ENCODE results near the gene CPLX3.

The CPLX3 gene

DNA sequence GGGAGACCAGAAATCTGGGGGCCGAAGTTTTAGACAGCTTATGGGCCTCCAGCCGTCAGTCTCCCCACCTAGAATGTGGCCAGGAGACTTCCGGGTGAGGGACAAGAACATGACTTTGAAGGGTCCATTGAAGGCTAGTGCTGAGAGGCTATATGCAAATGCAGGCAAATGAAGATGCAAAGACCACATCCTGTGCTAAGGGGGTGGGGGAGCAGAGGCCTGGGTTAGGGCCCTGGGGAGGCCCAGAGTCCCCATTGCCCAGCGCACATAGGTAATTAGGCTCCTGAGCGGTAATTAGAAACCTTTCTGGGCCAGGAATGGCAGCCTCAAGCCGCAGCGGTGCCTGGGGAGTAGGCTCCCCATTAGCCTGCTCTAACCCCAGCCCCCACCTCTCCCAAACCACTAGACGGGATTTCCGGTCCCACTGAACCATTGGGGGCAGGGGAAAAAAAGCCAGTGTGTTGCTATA is 37.7 kb upstream of the CPLX3 start:
- no peak for DNase-seq

DNA sequence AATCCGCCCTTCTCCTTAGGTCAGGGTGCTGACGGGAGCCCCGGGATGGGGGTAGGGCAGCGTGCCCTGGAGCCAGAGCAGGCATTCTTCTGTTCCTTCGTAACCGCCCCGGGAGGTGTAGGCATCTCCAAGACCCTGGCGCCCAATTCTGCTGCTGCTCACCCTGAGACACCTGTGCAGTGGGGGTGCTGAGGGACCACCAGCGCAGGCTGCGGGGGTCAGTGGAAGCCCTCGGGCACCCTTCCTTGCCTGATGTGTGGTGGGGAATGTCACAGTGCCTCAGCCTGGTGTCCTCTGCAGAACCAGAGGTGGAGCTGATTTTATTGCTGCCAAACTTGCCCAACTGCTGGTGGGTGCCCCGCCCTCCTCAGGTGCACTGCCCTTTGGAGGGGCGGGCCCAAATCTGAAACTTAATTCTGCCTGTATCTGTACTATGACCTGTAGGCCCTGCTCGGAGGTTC is 37.2 kb upstream of the CPLX3 start:
- no peak for DNase-seq

DNA sequence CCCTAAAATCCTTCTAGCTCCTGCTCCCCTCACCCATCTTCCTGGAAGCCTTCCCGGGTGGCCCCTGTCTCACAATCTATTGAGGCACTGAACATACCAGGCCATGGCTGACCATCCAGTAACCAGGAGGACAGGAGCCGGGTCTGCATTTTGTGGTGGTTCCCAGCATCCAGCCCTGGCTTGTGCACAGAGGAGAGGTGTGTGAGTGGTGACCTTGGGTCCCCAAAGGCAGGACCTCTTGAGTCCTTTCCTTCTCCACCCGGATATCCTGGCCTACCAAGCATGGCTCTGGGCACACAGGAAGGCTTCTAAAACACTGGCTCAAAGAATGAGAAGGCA is 36.7 kb upstream of the CPLX3 start:
- DNase-seq = no peak

DNA sequence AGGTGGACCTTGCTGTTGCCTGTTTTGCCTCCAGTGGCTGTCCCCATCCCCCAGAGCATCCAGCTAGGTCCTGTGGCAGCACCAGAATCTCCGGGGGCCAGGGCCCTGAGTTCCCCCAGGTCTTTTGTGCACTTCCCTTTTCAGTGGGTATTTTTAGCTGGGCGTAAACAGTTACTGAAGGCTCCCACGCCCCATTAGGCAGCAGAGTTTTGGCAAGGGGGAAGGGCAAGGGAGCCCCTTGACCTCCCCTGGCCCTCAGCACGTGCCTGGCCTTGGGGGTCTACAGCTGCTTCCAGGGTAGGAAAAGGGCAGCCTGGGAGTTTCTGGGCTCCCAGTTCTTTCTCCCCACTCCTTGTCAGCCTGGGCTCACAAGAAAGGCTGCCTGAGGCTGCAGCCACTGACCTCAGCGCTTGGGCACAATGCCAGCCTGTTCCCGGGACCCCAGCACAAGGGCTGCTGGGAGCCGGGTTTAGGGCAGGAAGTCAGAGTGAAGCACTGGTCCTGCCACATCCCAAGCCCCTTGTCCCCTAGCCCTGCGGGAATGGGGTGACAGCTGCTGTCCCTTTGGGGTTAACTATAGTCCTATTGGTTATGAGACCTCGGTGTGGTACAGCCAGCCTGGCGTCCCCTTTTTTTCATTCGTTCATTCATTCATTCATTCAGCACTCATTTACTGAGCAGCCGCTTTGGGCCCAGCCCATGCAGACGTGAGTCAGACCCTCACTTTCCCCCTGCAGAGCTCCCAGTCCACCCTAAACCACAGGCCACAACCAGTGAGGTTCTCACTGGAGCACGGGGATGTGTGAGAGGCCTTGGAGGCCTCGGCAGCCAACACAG is 36.1 kb upstream of the CPLX3 start:
- no peak for DNase-seq

DNA sequence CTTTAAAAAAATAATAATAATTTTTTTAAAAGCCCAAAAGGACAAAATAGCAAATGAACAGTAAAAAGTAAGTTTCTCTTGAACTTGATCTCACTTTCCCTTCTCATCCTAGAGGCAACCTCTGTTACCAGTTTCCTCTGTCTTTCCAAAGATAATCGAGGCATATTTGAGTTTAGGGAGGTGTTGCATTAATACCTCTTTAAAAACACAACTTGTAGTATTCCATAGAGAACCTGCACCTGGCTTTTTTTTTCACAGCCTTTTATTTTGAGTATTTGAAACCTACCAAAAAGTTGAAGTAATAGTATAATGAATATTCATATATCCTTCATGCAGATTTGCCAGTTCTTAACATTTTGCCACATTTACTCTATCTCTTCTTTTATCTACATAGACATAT is 35.4 kb upstream of the CPLX3 start:
- DNase-seq = no peak

DNA sequence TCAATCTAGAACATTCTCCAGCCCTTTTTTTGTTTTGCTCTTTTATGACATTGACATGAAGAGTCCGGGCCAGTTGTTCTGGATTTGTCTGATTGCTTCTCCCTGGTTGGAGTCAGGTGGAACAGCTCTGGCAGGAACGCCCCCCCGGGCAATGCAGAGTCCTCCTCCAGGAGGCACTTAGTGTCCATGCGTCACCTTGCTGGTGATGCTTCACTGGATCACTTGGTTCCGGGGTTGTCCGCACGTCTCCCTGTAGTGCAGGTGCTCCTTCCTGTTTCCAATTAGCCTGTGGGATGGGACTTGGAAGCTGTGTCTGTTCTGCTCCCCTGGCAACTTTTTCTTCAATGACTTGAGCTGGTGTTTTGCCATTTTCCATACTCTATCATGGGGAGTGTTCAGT is 34.8 kb upstream of the CPLX3 start:
- DNase-seq = no peak

DNA sequence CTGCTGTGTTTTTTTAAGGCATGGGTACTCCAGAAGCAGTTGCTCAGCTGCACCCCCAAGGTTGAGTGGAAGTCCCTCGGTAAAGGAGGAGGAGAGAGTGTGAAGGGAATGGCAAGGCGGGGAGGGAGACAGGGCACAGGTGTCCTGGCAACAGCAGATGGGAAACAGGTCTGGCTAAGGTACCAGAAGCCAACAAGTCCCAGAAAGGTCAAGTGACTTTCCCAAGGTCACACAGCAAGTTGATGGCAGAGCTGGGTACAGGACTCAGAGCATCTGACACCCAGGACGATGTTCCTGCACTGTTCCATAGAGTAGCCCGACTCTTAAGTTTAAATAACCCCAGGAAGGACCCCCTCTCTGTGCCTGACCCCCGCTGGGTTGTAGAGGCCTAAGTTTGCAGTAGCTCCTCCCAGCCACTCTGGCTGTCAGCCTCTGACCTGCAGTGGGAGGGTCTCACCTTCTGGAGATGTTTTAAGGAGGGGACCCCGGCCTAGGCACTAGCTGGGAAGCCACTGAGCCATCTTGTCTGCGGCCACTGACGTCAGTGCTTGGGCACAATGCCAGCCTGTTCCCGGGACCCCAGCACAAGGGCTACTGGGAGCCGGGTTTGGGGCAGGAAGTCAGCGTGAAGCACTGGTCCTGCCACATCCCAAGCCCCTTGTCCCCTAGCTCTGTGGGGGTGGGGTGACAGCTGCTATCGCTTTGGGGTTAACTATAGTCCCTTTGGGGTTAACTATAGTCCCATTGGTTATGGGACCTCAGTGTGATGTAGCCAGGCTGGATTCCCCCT is 34.0 kb upstream of the CPLX3 start:
- DNase-seq = no peak

DNA sequence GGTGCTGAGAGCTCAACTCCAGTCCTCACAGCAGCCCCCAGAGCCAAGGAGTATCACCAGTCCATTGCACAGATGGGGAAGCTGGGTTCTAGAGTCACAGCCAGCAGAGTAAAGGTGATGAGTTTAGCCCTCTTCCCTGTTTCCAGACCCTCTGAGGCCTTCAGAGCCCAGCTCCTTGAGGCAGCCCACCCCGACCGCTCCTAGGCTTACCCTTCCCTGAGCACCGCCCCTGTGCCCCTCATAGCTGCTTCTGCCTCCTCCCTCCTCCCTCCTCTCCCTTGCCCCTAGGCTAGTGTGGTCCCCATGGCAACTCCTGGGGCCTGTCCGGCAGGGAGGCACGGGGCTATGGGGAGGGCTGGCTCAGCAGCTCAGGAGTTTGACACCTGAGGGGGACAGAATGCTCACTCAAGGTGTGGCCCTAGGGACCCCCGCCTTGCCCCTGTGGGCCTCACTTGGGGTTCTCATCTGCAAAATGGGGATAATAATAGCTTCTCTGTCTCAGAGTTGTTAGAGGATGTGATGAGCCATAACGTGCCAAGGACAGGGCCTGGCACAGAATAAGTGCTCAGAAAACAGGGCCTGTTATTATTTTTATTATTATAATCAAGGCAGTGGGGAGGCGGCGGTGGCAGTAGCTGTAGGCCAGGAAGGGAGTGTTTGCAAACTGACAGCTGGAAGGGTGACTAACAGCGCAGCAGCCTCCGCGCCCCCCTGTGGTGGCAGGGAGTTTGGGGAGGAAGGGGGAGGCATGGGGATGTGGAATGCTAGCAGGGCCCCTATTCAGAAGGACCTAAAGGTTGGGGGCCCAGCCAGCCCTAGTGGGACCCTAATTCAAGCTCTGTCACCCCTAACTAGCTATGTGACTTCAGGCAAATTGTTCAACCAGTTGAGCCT is 33.0 kb upstream of the CPLX3 start:
- peak; percentile 67 for DNase-seq

DNA sequence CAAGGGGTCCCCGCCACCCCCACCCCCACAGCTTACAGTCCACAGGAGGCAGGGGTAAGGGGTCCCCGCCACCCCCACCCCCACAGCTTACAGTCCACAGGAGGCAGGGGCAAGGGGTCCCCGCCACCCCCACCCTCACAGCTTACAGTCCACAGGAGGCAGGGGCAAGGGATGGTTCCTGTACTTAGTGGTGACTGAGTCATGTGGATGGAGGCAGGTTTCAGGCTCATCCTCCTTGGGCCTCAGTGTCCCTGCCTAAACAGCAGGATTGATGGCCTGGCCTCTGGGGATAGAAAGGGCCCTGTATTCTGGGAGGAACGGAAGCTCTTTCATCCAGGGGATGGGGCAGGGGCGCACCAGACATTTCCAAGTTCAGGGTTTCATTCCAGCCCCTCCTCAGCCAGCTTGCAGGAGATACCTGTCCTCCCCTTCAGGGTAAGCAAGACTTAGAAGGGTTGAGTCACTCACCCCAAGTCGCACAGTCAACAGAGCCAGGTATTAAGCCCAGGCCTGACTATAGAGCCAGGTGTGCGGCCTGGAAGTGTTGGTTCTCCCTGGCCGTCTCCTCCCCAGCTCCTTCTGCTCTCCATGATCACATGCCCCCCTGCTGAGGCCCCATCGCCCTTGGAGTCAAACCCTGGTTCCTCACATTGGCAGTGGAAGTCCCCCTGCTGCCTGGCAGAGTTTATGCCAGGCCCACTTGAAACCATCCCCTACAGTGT is 32.0 kb upstream of the CPLX3 start:
- no peak for DNase-seq

DNA sequence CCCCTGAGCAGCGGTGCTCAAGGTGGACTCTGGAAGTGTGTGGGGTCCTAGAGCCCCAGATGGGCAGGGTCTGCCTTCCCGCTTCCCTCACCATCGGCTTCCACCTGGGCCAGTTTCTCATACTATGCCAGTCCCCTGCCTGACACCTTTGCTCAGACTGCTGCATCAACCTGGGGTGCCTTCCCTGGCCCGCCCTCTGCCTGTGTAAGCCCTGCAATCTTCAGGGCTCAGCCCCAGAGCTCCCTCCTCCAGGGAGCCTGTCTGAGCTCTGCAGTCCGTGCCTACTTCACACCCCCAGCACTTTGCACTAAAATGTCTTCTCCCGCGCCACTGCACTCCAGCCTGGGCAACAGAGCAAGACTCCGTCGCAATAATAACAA is 31.5 kb upstream of the CPLX3 start:
- DNase-seq = no peak

DNA sequence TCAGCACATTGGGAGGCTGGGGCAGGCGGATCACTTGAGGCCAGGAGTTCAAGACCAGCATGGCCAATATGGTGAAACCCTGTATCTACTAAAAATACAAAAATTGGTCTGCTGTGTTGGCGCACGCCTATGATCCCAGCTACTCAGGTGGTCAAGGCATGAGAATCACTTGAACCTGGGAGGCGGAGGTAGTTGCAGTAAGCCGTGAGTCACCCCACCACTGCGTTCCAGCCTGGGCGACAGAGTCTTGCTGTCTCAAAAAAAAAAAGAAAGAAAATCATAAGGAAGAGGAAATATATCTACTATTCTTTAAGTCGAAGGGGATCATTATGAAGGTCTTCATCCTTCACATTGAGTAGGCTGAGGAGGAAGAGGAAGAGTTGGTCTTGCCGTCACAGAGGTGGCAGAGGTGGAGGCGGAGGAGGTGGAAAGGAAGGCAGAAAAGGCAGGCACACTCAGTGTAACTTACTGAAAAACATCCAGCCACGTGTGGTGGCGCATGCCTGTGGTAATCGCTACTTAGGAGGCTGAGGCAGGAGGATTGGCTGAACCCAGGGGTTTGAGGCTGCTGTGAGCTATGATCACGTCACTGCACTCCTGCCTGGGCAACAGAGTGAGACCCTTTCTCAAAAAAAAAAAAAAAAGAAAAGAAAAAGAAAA is 30.3 kb upstream of the CPLX3 start:
- no peak for DNase-seq

DNA sequence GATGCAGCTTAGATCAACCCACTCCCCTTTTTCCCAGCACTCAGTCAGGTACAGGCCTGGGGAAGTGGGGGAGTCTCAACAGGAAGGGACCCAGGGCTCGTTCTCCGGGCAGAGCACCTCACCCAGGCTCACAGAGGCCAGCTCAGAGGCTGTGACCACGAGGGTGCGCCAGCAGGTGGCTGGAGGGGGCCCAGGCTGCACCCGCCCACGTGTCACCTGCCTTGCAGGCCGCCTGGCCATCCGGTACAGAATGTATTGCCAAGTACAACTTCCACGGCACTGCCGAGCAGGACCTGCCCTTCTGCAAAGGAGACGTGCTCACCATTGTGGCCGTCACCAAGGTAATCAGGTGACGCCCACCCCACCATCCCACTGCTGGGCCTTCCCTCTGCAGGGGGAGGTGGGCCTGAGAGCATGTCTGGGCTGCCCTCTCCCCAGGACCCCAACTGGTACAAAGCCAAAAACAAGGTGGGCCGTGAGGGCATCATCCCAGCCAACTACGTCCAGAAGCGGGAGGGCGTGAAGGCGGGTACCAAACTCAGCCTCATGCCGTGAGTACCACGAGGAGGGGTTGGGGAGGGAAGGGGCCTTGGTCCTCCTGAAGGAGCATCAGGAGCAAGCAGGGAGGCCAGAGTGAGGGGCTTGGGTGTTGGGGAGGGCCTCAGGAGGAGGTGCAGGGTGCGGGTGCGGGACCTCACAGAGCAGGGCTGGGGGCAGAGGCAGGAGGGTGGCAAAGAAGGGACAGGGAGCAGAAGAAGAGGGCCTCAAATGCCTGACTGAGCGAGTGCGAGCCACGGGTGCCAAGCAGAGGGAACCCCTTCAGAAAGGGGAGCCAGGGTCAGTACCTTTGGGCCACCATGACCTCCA is 27.8 kb upstream of the CPLX3 start:
- no peak for DNase-seq

DNA sequence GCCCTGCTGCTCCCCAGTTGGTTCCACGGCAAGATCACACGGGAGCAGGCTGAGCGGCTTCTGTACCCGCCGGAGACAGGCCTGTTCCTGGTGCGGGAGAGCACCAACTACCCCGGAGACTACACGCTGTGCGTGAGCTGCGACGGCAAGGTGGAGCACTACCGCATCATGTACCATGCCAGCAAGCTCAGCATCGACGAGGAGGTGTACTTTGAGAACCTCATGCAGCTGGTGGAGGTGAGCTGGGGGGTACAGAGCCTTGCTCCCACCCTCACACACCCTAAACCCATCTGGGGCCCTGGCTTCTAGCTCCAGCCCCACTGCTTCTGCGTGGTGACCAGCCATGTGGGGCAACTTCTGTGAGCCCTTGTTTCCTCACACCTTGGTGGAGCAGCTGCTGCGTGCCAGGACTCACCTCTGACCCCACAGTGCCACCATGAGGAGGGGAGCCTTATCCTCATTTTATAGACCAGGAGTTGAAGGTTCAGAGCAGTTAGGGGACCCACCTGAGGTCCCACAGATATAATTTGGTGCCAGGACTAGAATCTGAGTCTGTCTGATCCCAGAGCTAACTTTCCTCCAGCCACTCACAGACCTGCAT is 27.1 kb upstream of the CPLX3 start:
- no peak for DNase-seq

DNA sequence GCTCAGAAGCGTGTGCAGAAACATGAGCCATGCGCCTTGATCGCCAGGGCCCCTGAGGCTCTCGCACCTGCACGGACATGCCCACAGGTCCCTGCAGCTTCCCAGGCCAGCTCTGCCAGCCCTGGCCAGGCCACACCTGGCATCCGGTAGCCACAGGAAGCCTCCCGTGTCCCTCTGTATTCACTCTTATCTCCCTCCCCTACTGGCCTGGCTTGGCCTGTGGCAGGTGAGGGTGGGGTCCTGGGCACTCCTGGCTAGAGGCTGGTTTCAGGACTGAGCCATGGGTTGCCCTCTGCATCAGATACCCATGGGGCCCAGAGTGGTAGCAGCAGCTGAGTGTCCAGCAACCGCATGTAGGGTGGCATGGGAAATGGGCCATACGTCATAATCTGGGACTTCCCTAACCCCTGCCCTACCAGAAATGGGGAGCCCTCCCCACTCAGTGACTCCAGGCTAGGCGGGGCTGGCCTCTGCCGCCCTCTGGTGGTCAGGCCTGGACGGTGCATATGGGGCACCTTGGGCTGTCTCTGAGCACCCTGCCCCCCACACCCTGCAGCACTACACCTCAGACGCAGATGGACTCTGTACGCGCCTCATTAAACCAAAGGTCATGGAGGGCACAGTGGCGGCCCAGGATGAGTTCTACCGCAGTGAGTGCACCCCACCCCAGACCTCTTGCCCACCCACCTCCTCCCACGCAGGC is 26.4 kb upstream of the CPLX3 start:
- DNase-seq = peak; percentile 79

DNA sequence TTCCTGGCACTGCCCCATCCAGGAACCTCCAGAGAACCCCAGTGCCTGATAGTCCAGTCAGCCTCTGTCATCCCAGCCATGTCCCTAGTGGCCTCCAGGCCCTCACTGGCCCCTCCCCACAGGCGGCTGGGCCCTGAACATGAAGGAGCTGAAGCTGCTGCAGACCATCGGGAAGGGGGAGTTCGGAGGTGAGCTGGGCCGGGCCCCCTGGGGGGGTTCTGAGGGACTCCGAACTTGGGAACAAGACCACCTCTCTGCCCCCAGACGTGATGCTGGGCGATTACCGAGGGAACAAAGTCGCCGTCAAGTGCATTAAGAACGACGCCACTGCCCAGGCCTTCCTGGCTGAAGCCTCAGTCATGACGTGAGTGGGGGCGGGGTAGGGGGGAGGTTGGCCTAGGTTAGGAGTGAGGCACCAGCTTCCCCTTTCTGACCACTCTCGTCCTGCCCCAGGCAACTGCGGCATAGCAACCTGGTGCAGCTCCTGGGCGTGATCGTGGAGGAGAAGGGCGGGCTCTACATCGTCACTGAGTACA is 25.8 kb upstream of the CPLX3 start:
- DNase-seq = no peak

DNA sequence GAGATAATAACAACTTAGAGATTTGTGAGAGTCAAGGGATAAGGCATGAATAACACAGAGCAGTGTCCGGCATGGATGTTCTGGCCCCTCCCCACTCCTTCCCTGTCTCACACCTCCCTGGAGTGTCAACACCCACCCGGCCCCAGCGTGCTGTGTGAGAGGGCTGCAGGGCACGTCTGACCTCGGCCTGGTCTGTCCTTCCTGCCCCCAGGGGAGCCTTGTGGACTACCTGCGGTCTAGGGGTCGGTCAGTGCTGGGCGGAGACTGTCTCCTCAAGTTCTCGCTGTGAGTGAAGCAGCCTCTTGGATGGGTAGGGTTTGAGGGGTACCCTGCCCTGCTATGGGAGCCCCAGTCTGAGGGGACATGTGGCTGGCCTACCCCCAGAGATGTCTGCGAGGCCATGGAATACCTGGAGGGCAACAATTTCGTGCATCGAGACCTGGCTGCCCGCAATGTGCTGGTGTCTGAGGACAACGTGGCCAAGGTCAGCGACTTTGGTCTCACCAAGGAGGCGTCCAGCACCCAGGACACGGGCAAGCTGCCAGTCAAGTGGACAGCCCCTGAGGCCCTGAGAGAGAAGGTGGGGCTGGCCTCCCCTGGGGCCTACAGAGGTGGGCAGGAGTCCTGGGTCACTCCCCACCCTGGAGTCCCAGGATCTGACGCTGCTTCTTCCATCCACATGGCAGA is 25.0 kb upstream of the CPLX3 start:
- no peak for DNase-seq

DNA sequence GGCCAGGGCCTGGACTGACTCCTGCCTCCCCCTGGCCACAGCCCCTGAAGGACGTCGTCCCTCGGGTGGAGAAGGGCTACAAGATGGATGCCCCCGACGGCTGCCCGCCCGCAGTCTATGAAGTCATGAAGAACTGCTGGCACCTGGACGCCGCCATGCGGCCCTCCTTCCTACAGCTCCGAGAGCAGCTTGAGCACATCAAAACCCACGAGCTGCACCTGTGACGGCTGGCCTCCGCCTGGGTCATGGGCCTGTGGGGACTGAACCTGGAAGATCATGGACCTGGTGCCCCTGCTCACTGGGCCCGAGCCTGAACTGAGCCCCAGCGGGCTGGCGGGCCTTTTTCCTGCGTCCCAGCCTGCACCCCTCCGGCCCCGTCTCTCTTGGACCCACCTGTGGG is 24.1 kb upstream of the CPLX3 start:
- DNase-seq = no peak

DNA sequence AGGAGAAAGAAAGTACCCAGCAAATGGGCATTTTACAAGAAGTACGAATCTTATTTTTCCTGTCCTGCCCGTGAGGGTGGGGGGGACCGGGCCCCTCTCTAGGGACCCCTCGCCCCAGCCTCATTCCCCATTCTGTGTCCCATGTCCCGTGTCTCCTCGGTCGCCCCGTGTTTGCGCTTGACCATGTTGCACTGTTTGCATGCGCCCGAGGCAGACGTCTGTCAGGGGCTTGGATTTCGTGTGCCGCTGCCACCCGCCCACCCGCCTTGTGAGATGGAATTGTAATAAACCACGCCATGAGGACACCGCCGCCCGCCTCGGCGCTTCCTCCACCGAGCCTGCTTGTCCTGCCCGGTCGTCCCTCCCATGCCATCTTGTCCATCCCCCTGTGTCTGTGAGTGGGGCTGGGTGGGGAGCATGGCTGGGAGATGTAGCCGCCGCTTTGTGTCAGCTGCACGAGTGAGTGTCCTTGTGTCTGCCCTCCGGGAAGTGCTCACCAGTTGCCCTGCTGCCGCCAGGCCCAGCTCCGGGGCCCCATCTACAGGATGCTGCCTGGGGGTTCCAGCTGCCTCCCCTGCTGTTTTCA is 23.5 kb upstream of the CPLX3 start:
- DNase-seq = no peak

DNA sequence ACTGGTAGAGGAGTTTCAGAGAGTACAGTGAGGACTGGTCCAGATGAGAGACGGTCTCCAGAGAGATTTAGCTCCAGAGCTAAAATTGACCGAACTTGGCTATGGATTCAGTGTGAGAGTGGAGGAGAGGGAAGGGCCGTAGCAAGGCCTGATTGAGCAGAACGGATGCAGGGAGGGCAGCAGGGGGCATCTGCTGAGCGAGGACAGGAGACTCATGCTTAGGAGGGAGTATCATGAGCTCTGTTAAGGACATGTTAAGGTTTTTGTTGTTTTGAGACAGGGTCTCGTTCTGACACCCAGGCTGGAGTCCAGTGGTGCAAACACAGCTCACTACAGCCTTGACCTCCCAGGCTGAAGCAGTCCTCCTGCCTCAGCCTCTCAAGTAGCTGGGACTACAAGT is 21.5 kb upstream of the CPLX3 start:
- DNase-seq = no peak

All from activated T-cell treated with anti-CD3 and anti-CD28 coated beads for 4 hours (primary cell).